ENCODE results near the gene RGL2.
"Not testable (repeated sequence)": the region's sequence is repeated elsewhere in the genome, so short reads cannot be mapped to it uniquely, and the experiment has no call there.

Gene RGL2

GRCh38 chr6:33279257-33279695, 19.5 kb downstream of the RGL2 start:
- WGBS (ENCODE audit: insufficient coverage, insufficient read length) = no CpG with 5 or more reads among the region's 13 CpGs
- Histone ChIP-seq H3K36me3 (ENCODE audit: control insufficient read depth, insufficient read depth, low read length) (peaks cover 20% of the 10 kb centered on the region), H3K4me1 (ENCODE audit: control insufficient read depth, insufficient read depth, low read length) (peaks cover 1% of the 10 kb centered on the region; the same call in 1 of the 2 replicates), H3K27me3 (ENCODE audit: control insufficient read depth, insufficient read depth, low read length) (no peaks in the 10 kb centered on the region), H3K4me3 (ENCODE audit: low read length) (no peak overlapping the region), H3K9me3 (ENCODE audit: control insufficient read depth, insufficient read depth, low read length) (no peaks in the 10 kb centered on the region), H3K27ac (ENCODE audit: low read length) (no peak overlapping the region)
- no peak for DNase-seq (ENCODE audit: low read depth, low spot score)

GRCh38 chr6:33278810-33279209, 19.9 kb downstream of the RGL2 start:
- WGBS (ENCODE audit: insufficient coverage, insufficient read length) = no CpG with 5 or more reads among the region's 3 CpGs
- DNase-seq (ENCODE audit: low read depth, low spot score) = no peak
- peaks cover 24% of the 10 kb centered on the region for H3K36me3 ChIP-seq (ENCODE audit: control insufficient read depth, insufficient read depth, low read length)
- H3K4me3 ChIP-seq (ENCODE audit: low read length) = no peak overlapping the region
- H3K27me3 ChIP-seq (ENCODE audit: control insufficient read depth, insufficient read depth, low read length) = no peaks in the 10 kb centered on the region
- no peaks in the 10 kb centered on the region for H3K9me3 ChIP-seq (ENCODE audit: control insufficient read depth, insufficient read depth, low read length)
- H3K27ac ChIP-seq (ENCODE audit: low read length) = no peak overlapping the region
- peaks cover 1% of the 10 kb centered on the region; the same call in 1 of the 2 replicates for H3K4me1 ChIP-seq (ENCODE audit: control insufficient read depth, insufficient read depth, low read length)

DNA sequence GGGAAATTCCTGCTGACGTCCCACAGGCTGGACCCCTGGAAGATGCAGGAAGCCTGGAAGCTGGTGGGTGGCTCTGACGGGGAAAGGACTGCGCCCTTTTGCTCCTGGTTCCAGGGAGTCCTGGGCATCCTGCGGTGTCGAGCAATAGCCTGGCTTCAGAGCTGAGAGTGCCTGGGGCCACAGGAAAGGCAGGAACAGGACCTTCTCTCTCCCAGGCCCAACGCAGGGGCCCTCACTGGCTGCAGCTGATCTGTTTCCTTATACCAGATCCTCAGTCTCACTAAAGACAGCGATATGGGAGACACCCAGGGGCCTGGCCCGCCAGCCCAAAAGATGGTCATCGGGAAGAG, 20.4 kb downstream of the RGL2 start:
- H3K4me1 ChIP-seq (ENCODE audit: control insufficient read depth, insufficient read depth, low read length) = peaks cover 1% of the 10 kb centered on the region; the same call in 1 of the 2 replicates
- peaks cover 24% of the 10 kb centered on the region for H3K36me3 ChIP-seq (ENCODE audit: control insufficient read depth, insufficient read depth, low read length)
- H3K27ac ChIP-seq (ENCODE audit: low read length) = no peak overlapping the region
- no peaks in the 10 kb centered on the region for H3K9me3 ChIP-seq (ENCODE audit: control insufficient read depth, insufficient read depth, low read length)
- no peak overlapping the region for H3K4me3 ChIP-seq (ENCODE audit: low read length)
- WGBS (ENCODE audit: insufficient coverage, insufficient read length) = no CpG with 5 or more reads among the region's 9 CpGs
- no peaks in the 10 kb centered on the region for H3K27me3 ChIP-seq (ENCODE audit: control insufficient read depth, insufficient read depth, low read length)
- DNase-seq (ENCODE audit: low read depth, low spot score) = no peak

DNA sequence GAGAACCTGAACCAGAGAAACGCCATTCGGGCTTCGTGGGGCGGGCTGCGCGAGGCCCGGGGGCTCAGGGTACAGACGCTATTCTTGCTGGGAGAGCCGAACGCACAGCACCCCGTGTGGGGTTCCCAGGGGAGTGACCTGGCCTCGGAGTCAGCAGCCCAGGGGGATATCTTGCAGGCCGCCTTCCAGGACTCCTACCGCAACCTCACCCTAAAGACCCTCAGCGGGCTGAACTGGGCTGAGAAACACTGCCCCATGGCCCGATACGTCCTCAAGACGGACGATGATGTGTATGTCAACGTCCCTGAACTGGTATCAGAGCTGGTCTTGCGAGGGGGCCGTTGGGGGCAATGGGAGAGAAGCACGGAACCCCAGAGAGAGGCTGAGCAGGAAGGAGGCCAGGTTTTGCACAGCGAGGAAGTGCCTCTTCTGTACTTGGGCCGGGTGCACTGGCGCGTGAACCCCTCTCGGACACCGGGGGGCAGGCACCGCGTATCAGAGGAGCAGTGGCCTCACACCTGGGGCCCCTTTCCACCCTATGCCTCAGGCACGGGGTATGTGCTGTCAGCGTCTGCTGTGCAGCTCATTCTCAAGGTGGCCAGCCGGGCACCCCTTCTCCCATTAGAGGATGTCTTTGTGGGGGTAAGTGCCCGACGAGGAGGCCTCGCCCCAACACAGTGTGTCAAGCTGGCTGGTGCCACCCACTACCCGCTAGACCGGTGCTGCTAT, 20.9 kb downstream of the RGL2 start:
- peaks cover 24% of the 10 kb centered on the region for H3K36me3 ChIP-seq (ENCODE audit: control insufficient read depth, insufficient read depth, low read length)
- no peak overlapping the region for H3K27ac ChIP-seq (ENCODE audit: low read length)
- peak overlapping the region; percentile 41; the same call in 1 of the 2 replicates for H3K4me3 ChIP-seq (ENCODE audit: low read length)
- no CpG with 5 or more reads among the region's 39 CpGs for WGBS (ENCODE audit: insufficient coverage, insufficient read length)
- peaks cover 1% of the 10 kb centered on the region; the same call in 1 of the 2 replicates for H3K4me1 ChIP-seq (ENCODE audit: control insufficient read depth, insufficient read depth, low read length)
- no peak for DNase-seq (ENCODE audit: low read depth, low spot score)
- no peaks in the 10 kb centered on the region for H3K27me3 ChIP-seq (ENCODE audit: control insufficient read depth, insufficient read depth, low read length)
- no peaks in the 10 kb centered on the region for H3K9me3 ChIP-seq (ENCODE audit: control insufficient read depth, insufficient read depth, low read length)

- no peak for DNase-seq (ENCODE audit: low read depth, low spot score)
- H3K27me3 ChIP-seq (ENCODE audit: control insufficient read depth, insufficient read depth, low read length) = no peaks in the 10 kb centered on the region
- no peak within 1 kb of the TSS for H3K27ac ChIP-seq (ENCODE audit: low read length)
- peaks cover 24% of the 10 kb centered on the region for H3K36me3 ChIP-seq (ENCODE audit: control insufficient read depth, insufficient read depth, low read length)
- WGBS (ENCODE audit: insufficient coverage, insufficient read length) = no CpG with 5 or more reads among the region's 80 CpGs
- peak within 1 kb of the TSS; percentile 41; the same call in 1 of the 2 replicates for H3K4me3 ChIP-seq (ENCODE audit: low read length)
- H3K9me3 ChIP-seq (ENCODE audit: control insufficient read depth, insufficient read depth, low read length) = no peaks in the 10 kb centered on the region
- peaks cover 1% of the 10 kb centered on the region; the same call in 1 of the 2 replicates for H3K4me1 ChIP-seq (ENCODE audit: control insufficient read depth, insufficient read depth, low read length)
Measured at GRCh38 chr6:33276864-33277662, 21.7 kb downstream of the RGL2 start, which contains the start of gene B3GALT4. TSS of gene B3GALT4 (plus strand) at chr6:33277123. CDS start at chr6:33277420, 297 bp downstream.

- H3K4me3 ChIP-seq (ENCODE audit: low read length) = peak overlapping the region; percentile 41; the same call in 1 of the 2 replicates
- no peaks in the 10 kb centered on the region for H3K9me3 ChIP-seq (ENCODE audit: control insufficient read depth, insufficient read depth, low read length)
- peaks cover 1% of the 10 kb centered on the region; the same call in 1 of the 2 replicates for H3K4me1 ChIP-seq (ENCODE audit: control insufficient read depth, insufficient read depth, low read length)
- no peak for DNase-seq (ENCODE audit: low read depth, low spot score)
- H3K27ac ChIP-seq (ENCODE audit: low read length) = no peak overlapping the region
- peaks cover 24% of the 10 kb centered on the region for H3K36me3 ChIP-seq (ENCODE audit: control insufficient read depth, insufficient read depth, low read length)
- no peaks in the 10 kb centered on the region for H3K27me3 ChIP-seq (ENCODE audit: control insufficient read depth, insufficient read depth, low read length)
Measured at GRCh38 chr6:33276581-33276863, 22.2 kb downstream of the RGL2 start.

- H3K27ac ChIP-seq (ENCODE audit: low read length); H3K9me3 ChIP-seq (ENCODE audit: control insufficient read depth, insufficient read depth, low read length); H3K4me3 ChIP-seq (ENCODE audit: low read length); DNase-seq (ENCODE audit: low read depth, low spot score); H3K27me3 ChIP-seq (ENCODE audit: control insufficient read depth, insufficient read depth, low read length); H3K4me1 ChIP-seq (ENCODE audit: control insufficient read depth, insufficient read depth, low read length): not testable (repeated sequence)
- peaks cover 24% of the 10 kb centered on the region for H3K36me3 ChIP-seq (ENCODE audit: control insufficient read depth, insufficient read depth, low read length)
- no CpG with 5 or more reads among the region's 16 CpGs for WGBS (ENCODE audit: insufficient coverage, insufficient read length)
Measured at GRCh38 chr6:33275795-33276580, 22.8 kb downstream of the RGL2 start.

DNA sequence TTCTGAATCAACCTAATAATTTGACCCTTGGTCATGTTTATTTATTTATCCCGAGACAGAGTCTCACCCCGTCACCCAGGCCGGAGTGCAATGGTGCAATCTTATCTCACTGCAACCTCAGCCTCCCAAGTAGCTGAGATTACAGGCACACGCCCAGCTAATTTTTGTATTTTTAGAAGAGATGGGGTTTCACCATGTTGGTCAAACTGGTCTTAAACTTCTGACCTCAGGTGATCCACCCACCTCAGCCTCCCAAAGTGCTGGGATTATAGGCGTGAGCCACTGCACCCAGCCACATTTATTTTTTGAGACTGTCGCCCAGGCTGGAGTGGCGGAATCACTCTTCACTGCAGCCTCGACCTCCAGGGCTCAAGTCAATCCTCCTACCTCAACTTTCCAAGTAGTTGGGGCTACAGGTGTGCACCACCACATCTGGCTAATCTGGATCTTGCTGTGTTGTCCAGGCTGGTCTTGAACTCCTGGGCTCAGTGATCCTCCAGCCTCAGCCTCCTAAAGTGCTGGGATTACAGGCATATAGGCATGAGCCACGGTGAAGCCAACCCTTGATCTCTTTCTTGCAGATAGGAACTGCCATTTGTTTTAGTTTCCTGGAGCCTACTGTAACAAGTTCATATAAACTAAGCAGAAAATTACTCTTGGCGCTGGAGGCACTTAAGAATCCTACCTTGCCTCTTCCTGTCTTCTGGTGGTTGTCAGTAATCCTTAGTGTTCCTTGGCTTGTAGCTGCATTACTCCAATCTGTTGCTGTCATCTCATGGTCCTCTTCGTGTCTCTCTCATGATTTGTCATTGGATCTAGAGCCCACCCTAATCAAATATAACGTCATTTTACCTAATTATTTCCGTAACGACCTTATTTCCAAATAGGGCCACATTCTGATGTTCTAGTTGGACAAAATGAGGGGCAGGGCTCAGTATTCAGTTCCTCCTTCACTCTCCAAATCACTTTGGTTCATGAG, 24.5 kb downstream of the RGL2 start:
- H3K4me3 ChIP-seq (ENCODE audit: low read length) = no peak overlapping the region
- WGBS (ENCODE audit: insufficient coverage, insufficient read length) = 100% methylated on average over 3 of the region's 14 CpGs
- no peak for DNase-seq (ENCODE audit: low read depth, low spot score)
- peaks cover 14% of the 10 kb centered on the region for H3K36me3 ChIP-seq (ENCODE audit: control insufficient read depth, insufficient read depth, low read length)
- H3K9me3 ChIP-seq (ENCODE audit: control insufficient read depth, insufficient read depth, low read length) = no peaks in the 10 kb centered on the region
- H3K4me1 ChIP-seq (ENCODE audit: control insufficient read depth, insufficient read depth, low read length) = no peaks in the 10 kb centered on the region; the same call in 1 of the 2 replicates
- H3K27me3 ChIP-seq (ENCODE audit: control insufficient read depth, insufficient read depth, low read length) = no peaks in the 10 kb centered on the region
- no peak overlapping the region for H3K27ac ChIP-seq (ENCODE audit: low read length)

GRCh38 chr6:33273129-33273923, 25.4 kb downstream of the RGL2 start:
- H3K4me1 ChIP-seq (ENCODE audit: control insufficient read depth, insufficient read depth, low read length) = no peaks in the 10 kb centered on the region
- H3K4me3 ChIP-seq (ENCODE audit: low read length) = peak overlapping the region; percentile 92; the same call in 1 of the 2 replicates
- H3K27ac ChIP-seq (ENCODE audit: low read length) = no peak overlapping the region
- H3K36me3 ChIP-seq (ENCODE audit: control insufficient read depth, insufficient read depth, low read length) = peaks cover 11% of the 10 kb centered on the region; the same call in 1 of the 2 replicates
- H3K9me3 ChIP-seq (ENCODE audit: control insufficient read depth, insufficient read depth, low read length) = no peaks in the 10 kb centered on the region
- WGBS (ENCODE audit: insufficient coverage, insufficient read length) = no CpG with 5 or more reads among the region's 11 CpGs
- no peaks in the 10 kb centered on the region for H3K27me3 ChIP-seq (ENCODE audit: control insufficient read depth, insufficient read depth, low read length)
- DNase-seq (ENCODE audit: low read depth, low spot score) = no peak
